GM18517 (cell line): ENCODE data around the gene SEL1L3.

Source experiments
- ATAC-seq: cut with Tn5 transposase; IDR thresholded peaks from one replicate; pipeline ENCODE4 v1.9.1; 2021; ENCODE audit warnings: mild to moderate bottlenecking, moderate library complexity; ENCODE audit not compliant: unreplicated experiment

The SEL1L3 gene

DNA sequence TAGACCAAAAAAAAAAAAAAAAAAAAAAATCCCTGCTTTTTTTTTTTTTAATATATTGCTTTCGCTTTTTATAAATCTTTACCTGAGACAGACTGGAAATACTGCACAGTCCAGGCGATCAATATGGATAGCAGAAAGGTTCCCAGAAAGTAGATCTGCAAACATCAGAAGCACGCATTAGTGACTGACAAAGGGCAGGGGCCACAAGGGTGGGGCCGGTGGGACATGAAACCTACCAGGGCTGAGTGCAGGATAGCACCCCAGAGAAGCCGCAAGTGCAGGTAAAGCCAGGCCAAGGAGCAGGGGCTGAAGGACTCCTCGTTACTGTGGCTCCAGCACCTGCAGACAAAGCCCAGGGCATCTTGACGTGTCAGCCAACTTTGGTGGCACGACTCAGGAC, 105.3 kb downstream of the SEL1L3 start:
- ATAC-seq = no peak

- no peak for ATAC-seq
These were observed 106.3 kb downstream of the SEL1L3 start for GRCh38 chr4:25756503-25756902.

GRCh38 chr4:25755911-25756310, 106.9 kb downstream of the SEL1L3 start:
- no peak for ATAC-seq

- no peak for ATAC-seq
These were observed 109.5 kb downstream of the SEL1L3 start for GRCh38 chr4:25753239-25753638.

DNA sequence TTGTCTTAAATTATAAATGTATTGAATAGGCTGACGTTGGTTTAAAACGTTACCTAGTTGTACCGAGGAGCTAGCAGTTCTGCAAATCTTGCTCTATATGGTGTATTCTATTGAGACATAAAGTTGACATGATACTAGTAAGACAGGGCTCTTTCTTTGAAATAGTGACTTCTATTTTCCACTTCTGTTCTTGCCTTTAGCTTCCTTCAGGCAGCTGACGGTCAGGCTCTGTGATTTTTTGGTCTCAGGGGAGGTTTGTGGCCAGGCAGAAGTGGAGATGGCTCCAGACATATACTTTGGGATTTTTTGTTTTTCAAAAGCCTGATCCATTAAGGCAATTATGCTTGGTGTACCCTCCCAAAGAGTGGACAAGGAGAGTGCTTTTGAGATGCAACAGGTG, 111.9 kb downstream of the SEL1L3 start:
- no peak for ATAC-seq

DNA sequence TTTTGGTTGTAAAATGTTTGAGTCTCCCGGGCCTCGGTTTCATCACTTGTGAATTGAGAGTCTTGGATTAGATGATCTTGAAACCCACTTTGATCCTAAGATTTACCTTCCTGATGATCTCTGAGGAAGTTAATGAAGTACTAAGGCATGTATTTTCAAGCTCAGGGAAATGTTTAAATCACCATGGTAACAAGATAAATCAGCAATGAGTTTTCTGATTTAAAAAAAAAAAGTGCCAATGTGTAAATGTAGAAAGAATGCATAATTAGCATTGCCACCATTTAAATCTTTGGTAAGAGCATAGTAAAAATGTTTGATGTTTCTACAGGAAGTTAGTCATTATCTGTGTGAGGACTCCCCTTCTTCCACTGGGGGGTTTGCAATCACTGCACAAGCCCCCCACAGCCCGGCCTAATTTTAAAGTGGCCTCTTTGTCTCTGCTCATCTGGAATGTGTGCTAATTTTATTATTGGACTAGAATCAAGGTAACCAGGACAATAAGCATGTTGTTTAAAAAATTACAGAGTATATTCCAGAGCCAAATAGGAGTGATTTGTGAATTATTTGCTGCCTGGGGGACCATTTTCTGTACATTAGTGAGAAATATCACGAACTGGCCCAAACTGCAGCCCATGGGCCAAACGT, 113.5 kb downstream of the SEL1L3 start:
- no peak for ATAC-seq

DNA sequence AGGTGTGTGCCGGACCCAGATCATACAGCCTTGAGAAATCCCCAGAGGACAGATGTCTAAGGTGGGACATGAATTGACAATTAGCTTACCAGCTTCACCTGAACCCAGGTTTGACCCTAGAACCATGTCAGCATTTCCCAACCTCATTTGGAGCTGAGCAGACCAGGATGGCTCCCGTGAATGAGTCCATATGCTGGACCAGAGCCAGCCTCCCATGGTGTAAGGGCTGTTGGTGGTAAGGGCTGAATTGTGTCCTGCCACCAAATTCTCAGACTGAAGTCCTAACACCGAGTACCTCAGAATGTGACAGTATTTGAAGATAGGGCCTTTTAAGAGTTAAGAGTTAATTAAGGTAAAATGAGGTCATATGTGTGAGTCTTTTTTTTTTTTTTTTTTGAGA, 118.8 kb downstream of the SEL1L3 start:
- no peak for ATAC-seq

DNA sequence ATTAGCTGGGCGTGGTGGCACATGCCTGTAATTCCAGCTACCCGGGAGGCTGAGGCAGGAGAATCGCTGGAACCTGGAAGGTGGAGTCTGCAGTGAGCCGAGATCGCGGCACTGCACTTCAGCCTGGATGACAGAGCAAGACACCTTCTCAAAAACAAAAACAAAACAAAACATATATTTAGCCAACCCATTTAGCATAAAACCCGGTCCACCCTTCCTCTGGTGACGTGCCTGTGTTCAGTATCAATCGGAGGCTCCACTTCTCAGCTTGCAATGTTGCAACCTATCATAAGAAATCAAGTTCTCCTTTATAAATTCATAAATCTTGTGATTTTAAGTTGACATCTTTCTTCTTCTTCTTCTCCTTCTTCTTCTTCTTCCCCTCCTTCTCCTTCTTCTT, 133.2 kb downstream of the SEL1L3 start:
- no peak for ATAC-seq

GRCh38 chr4:25728886-25729285, 133.9 kb downstream of the SEL1L3 start:
- ATAC-seq = no peak

- no peak for ATAC-seq
These were observed 134.9 kb downstream of the SEL1L3 start for GRCh38 chr4:25727711-25728493.

DNA sequence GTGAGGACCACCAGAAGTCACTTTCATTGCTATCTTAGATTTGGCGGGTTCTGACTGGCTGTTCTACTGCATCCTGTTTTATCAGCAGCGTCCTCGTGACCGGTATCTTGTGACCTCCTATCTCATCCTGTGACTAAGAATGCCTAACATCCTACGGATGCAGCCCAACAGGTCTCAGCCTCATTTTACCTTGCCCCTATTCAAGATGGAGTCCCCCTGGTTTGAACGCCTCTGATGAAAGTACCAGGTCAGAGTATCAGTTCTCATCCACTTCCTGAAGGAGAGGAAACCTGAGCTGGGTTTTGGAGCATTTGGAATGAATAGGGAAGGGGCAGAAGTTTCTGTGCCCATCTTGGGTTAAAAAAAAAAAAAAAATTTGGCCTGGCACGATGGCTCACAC, 136.9 kb downstream of the SEL1L3 start:
- no peak for ATAC-seq

DNA sequence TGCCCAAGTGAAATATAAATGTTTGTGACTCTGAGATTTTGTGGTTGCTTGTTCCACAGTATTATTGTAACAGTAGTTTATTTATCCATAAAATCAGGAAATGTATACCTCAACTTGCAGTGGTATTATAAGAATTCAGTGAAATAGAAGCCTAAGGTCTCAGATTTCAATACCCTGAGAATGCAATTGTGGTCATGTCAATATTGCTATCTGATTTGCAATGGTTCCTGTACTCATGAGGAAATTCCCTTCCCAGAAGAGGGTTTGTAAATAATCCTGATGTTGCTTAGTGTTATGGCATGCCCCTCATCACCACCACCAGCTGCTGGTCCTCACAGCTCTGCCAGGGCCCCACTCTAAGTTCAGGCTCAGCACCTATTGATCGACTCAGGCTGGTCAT, 139.4 kb downstream of the SEL1L3 start:
- ATAC-seq = no peak

GRCh38 chr4:25722964-25723363, 139.8 kb downstream of the SEL1L3 start:
- no peak for ATAC-seq

DNA sequence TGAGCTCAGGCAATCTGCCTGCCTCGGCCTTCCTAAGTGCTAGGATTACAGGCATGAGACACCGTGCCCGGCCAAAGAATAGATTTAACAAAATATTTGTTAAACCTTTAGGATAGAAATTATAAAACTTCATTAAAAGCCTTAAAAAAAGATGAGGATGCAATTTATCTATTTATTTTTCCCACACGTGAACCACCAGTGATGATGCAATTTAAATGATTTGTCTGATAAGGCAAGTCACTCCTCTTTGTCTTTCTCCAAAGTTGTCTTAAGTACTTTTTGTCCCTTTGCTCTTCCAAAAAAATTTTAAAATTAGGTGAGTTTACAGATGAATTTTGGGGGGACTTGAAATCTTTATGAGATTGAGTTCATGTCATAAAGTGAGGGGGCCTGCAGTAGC, 149.0 kb downstream of the SEL1L3 start:
- ATAC-seq = no peak

DNA sequence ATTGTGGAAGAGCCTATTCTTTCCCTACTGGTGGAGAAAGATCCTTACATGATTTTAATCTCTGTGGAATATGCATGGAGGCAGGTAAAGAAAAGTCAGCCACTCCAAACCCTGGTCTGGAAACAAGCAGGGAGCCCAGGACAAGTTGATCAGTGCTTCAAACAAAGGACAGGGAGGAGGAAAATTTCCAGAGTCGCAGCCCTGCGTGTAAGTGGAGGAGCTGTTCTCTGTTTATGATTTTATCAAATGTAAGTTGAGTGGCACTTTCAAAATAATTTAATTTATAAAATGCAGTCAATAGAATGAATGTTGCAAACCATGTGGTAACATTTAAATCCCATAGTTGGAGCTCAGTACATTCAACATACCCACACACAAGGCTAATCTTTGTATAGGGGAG, 150.2 kb downstream of the SEL1L3 start:
- no peak for ATAC-seq

DNA sequence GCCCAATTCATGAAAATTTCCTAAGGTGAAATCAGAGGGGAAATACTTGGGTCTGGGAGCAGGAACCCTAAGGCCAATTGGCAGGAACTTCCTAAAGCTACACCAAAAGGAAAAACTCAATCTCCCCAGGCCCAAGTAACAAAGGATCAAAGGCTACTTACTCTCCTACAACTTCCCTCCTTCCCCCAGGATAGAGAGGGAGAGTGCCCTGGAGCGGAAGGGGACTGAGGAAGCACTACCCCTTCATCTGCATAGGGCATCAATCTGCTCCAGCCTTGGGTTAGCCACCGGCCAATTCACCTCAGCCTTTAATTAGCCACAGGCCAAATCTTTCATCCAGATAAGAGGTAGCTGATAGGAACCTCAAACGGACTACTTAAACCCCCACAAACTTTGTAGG, 152.2 kb downstream of the SEL1L3 start:
- no peak for ATAC-seq

DNA sequence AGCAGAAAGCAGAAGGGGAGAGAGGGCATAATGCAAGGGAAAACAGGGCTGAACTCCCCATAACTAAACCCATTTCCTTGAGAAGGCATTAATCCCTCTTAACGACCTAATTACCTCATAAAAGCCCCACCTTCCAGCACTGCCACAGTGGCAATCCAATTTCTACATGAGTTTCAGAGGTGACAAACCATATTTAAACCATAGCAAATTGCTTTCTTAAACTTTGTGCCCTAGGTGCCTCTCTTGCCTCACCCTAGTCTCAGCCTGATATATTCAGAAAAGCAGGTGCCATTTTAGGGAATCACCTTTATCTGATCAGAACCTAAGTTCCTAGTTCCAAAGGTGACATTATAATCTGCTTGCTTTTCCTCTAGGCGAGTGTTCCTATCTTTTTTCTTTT, 158.3 kb downstream of the SEL1L3 start:
- no peak for ATAC-seq

- ATAC-seq = no peak
These were observed 158.9 kb downstream of the SEL1L3 start for GRCh38 chr4:25703731-25704388.

DNA sequence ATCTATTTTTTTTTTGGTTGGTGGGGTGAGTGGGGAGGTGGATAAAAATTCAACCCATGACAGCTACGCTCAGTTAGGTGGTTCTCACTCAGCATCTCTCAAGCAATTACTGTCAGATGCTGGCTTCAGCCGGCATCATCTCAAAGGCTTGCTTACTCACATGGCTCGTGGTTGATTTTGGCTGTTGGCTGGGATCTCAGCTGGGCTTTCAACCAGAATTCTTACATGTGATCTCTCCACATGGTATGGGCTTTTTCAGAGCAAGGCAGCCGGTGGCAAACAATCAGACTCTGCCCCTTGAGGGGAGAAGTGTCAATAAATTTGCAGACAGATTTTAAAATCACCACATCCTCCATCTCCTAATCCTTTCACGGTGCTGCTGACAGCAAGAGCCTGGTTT, 159.9 kb downstream of the SEL1L3 start:
- no peak for ATAC-seq

GRCh38 chr4:25700661-25701060, 162.1 kb downstream of the SEL1L3 start:
- no peak for ATAC-seq

GRCh38 chr4:25697516-25697915, 165.3 kb downstream of the SEL1L3 start:
- ATAC-seq = no peak
